Measurements from ENCODE around the gene MRE11. TPM values are rescaled to one million over a fixed set of nuclear protein-coding genes. Genes with fewer than 3 reads are reported as not detected.

The MRE11 gene
- total RNA-seq, 2 experiments from 2014 or later = 33.1 to 37.3 TPM

- Mint-ChIP-seq H3K9me3 (no peaks in the 10 kb centered on the region), H3K4me3 (no peak overlapping the region), H3K4me1 (ENCODE audit: low read depth) (peaks cover 9% of the 10 kb centered on the region), H3K27me3 (ENCODE audit: low read depth) (no peaks in the 10 kb centered on the region), H3K36me3 (ENCODE audit: low read depth) (peaks cover 10% of the 10 kb centered on the region), H3K27ac (no peak overlapping the region)
- intact Hi-C loops (cut with micrococcal nuclease) = loop anchor here (10.0 kb wide), 1 partner anchor 1555 kb away; no protein-coding TSS in a partner anchor
- CTCF ChIA-PET = no interaction called here
- no peak for DNase-seq
Observed at GRCh38 chr11:94500181-94500580, 6.5 kb upstream of the MRE11 start.

GRCh38 chr11:94494126-94494680, 559 bp upstream of the MRE11 start:
- Mint-ChIP-seq H3K4me1 (ENCODE audit: low read depth) (peaks cover 25% of the 10 kb centered on the region), H3K27me3 (ENCODE audit: low read depth) (no peaks in the 10 kb centered on the region), H3K9me3 (no peaks in the 10 kb centered on the region), H3K36me3 (ENCODE audit: low read depth) (peaks cover 18% of the 10 kb centered on the region), H3K4me3 (peak overlapping the region; percentile 93), H3K27ac (peak overlapping the region; percentile 95)
- CTCF ChIA-PET = interaction anchor here (0.7 kb wide), 1 partner anchor 20 kb away, joined by 5 read pairs; no protein-coding TSS in a partner anchor
- intact Hi-C loops (cut with micrococcal nuclease) = loop anchor here (5.0 kb wide), 4 partner anchors 478 to 1293 kb away; partner anchors contain the start of genes CEP295, CWC15, FAM76B and KDM4D
- no peak for DNase-seq

- CTCF ChIA-PET = no interaction called here
- no peak for DNase-seq
- H3K36me3 Mint-ChIP-seq (ENCODE audit: low read depth) = peaks cover 60% of the 10 kb centered on the region
- H3K4me3 Mint-ChIP-seq = no peak overlapping the region
- H3K27me3 Mint-ChIP-seq (ENCODE audit: low read depth) = no peaks in the 10 kb centered on the region
- no peak overlapping the region for H3K27ac Mint-ChIP-seq
- intact Hi-C loops (cut with micrococcal nuclease) = no loop called here
- no peaks in the 10 kb centered on the region for H3K9me3 Mint-ChIP-seq
- H3K4me1 Mint-ChIP-seq (ENCODE audit: low read depth) = no peaks in the 10 kb centered on the region
Observed at GRCh38 chr11:94486068-94486467, 7.6 kb downstream of the MRE11 start.

- Mint-ChIP-seq H3K36me3 (ENCODE audit: low read depth) (peaks cover 41% of the 10 kb centered on the region), H3K9me3 (no peaks in the 10 kb centered on the region), H3K4me1 (ENCODE audit: low read depth) (peaks cover 4% of the 10 kb centered on the region), H3K27me3 (ENCODE audit: low read depth) (no peaks in the 10 kb centered on the region), H3K4me3 (no peak overlapping the region), H3K27ac (no peak overlapping the region)
- CTCF ChIA-PET = no interaction called here
- no peak for DNase-seq
- intact Hi-C loops (cut with micrococcal nuclease) = no loop called here
Observed at GRCh38 chr11:94481342-94481741, 12.3 kb downstream of the MRE11 start.

- no peaks in the 10 kb centered on the region for H3K27me3 Mint-ChIP-seq (ENCODE audit: low read depth)
- intact Hi-C loops (cut with micrococcal nuclease) = no loop called here
- H3K27ac Mint-ChIP-seq = no peak overlapping the region
- CTCF ChIA-PET = no interaction called here
- peaks cover 13% of the 10 kb centered on the region for H3K4me1 Mint-ChIP-seq (ENCODE audit: low read depth)
- no peak overlapping the region for H3K4me3 Mint-ChIP-seq
- DNase-seq = no peak
- H3K36me3 Mint-ChIP-seq (ENCODE audit: low read depth) = peaks cover 43% of the 10 kb centered on the region
- no peaks in the 10 kb centered on the region for H3K9me3 Mint-ChIP-seq
Observed at GRCh38 chr11:94477624-94478023, 16.0 kb downstream of the MRE11 start.

GRCh38 chr11:94472916-94473799, 20.5 kb downstream of the MRE11 start:
- CTCF ChIA-PET = no interaction called here
- intact Hi-C loops (cut with micrococcal nuclease) = no loop called here
- Mint-ChIP-seq H3K4me1 (ENCODE audit: low read depth) (peaks cover 13% of the 10 kb centered on the region), H3K27ac (no peak overlapping the region), H3K27me3 (ENCODE audit: low read depth) (no peaks in the 10 kb centered on the region), H3K9me3 (no peaks in the 10 kb centered on the region), H3K4me3 (no peak overlapping the region), H3K36me3 (ENCODE audit: low read depth) (peaks cover 33% of the 10 kb centered on the region)
- DNase-seq = peak; percentile 23

- no peak overlapping the region for H3K27ac Mint-ChIP-seq
- no peaks in the 10 kb centered on the region for H3K27me3 Mint-ChIP-seq (ENCODE audit: low read depth)
- no peaks in the 10 kb centered on the region for H3K9me3 Mint-ChIP-seq
- H3K36me3 Mint-ChIP-seq (ENCODE audit: low read depth) = peaks cover 37% of the 10 kb centered on the region
- intact Hi-C loops (cut with micrococcal nuclease) = no loop called here
- H3K4me3 Mint-ChIP-seq = no peak overlapping the region
- CTCF ChIA-PET = no interaction called here
- DNase-seq = no peak
- peaks cover 10% of the 10 kb centered on the region for H3K4me1 Mint-ChIP-seq (ENCODE audit: low read depth)
Observed at GRCh38 chr11:94469416-94469815, 24.2 kb downstream of the MRE11 start.

- no peak overlapping the region for H3K4me3 Mint-ChIP-seq
Observed at GRCh38 chr11:94459576-94459975, 34.1 kb downstream of the MRE11 start.

GRCh38 chr11:94457118-94458029, 36.3 kb downstream of the MRE11 start:
- DNase-seq = no peak
- peaks cover 49% of the 10 kb centered on the region for H3K36me3 Mint-ChIP-seq (ENCODE audit: low read depth)
- H3K27ac Mint-ChIP-seq = no peak overlapping the region
- H3K4me1 Mint-ChIP-seq (ENCODE audit: low read depth) = no peaks in the 10 kb centered on the region
- CTCF ChIA-PET = no interaction called here
- H3K4me3 Mint-ChIP-seq = no peak overlapping the region
- no peaks in the 10 kb centered on the region for H3K27me3 Mint-ChIP-seq (ENCODE audit: low read depth)
- H3K9me3 Mint-ChIP-seq = no peaks in the 10 kb centered on the region
- intact Hi-C loops (cut with micrococcal nuclease) = no loop called here

More at GRCh38 chr11:94459576-94459975, 34.1 kb downstream of the MRE11 start:
- CTCF ChIA-PET = no interaction called here
- no peaks in the 10 kb centered on the region for H3K9me3 Mint-ChIP-seq
- H3K27ac Mint-ChIP-seq = no peak overlapping the region
- H3K27me3 Mint-ChIP-seq (ENCODE audit: low read depth) = no peaks in the 10 kb centered on the region
- intact Hi-C loops (cut with micrococcal nuclease) = no loop called here
- no peaks in the 10 kb centered on the region for H3K4me1 Mint-ChIP-seq (ENCODE audit: low read depth)
- H3K36me3 Mint-ChIP-seq (ENCODE audit: low read depth) = peaks cover 54% of the 10 kb centered on the region
- DNase-seq = no peak

- intact Hi-C loops (cut with micrococcal nuclease) = no loop called here
- no peaks in the 10 kb centered on the region for H3K27me3 Mint-ChIP-seq (ENCODE audit: low read depth)
- CTCF ChIA-PET = interaction anchor here (1.4 kb wide), 1 partner anchor 38 kb away, joined by 4 read pairs; no protein-coding TSS in a partner anchor
Observed at GRCh38 chr11:94455861-94456260, 37.8 kb downstream of the MRE11 start.

GRCh38 chr11:94454301-94454700, 39.3 kb downstream of the MRE11 start:
- intact Hi-C loops (cut with micrococcal nuclease) = no loop called here
- Mint-ChIP-seq H3K27me3 (ENCODE audit: low read depth) (no peaks in the 10 kb centered on the region), H3K36me3 (ENCODE audit: low read depth) (peaks cover 30% of the 10 kb centered on the region), H3K4me3 (no peak overlapping the region), H3K9me3 (no peaks in the 10 kb centered on the region), H3K4me1 (ENCODE audit: low read depth) (no peaks in the 10 kb centered on the region), H3K27ac (no peak overlapping the region)
- CTCF ChIA-PET = interaction anchor here (1.4 kb wide), 1 partner anchor 37 kb away, joined by 4 read pairs; no protein-coding TSS in a partner anchor
- no peak for DNase-seq

More at GRCh38 chr11:94455861-94456260, 37.8 kb downstream of the MRE11 start:
- Mint-ChIP-seq H3K27ac (no peak overlapping the region), H3K36me3 (ENCODE audit: low read depth) (peaks cover 43% of the 10 kb centered on the region), H3K9me3 (no peaks in the 10 kb centered on the region), H3K4me1 (ENCODE audit: low read depth) (no peaks in the 10 kb centered on the region), H3K4me3 (no peak overlapping the region)
- DNase-seq = no peak

- peaks cover 26% of the 10 kb centered on the region for H3K36me3 Mint-ChIP-seq (ENCODE audit: low read depth)
- H3K9me3 Mint-ChIP-seq = no peaks in the 10 kb centered on the region
- no peak overlapping the region for H3K27ac Mint-ChIP-seq
- DNase-seq = no peak
- no peaks in the 10 kb centered on the region for H3K4me1 Mint-ChIP-seq (ENCODE audit: low read depth)
- no peaks in the 10 kb centered on the region for H3K27me3 Mint-ChIP-seq (ENCODE audit: low read depth)
- intact Hi-C loops (cut with micrococcal nuclease) = no loop called here
- no peak overlapping the region for H3K4me3 Mint-ChIP-seq
- CTCF ChIA-PET = no interaction called here
Observed at GRCh38 chr11:94452988-94453387, 40.7 kb downstream of the MRE11 start.
